Smooth muscle cell (in vitro differentiated cells): ENCODE data around the gene SCGN. TPM values are rescaled to one million over a fixed set of nuclear protein-coding genes. Genes with fewer than 3 reads are reported as not detected.

ENCODE experiments used
- DNase-seq: peaks from one replicate; lab custom pipeline; 2025; ENCODE audit not compliant: unreplicated experiment; lab: John Stamatoyannopoulos, UW
- H2AFZ ChIP-seq: fragments of 200-600 bp; sonication (generic); 2 replicates; pipeline ENCODE4 v1.6.0; 2016; ENCODE audit warnings: antibody characterized with exemption, low read depth, mild to moderate bottlenecking
- H3F3A ChIP-seq: fragments of 200-600 bp; sonication (generic); 2 replicates; pipeline ENCODE4 v1.6.0; 2017; ENCODE audit warnings: antibody characterized with exemption, low read depth
- H3K27ac ChIP-seq: fragments of 200-600 bp; sonication (generic); 2 replicates; pipeline ENCODE4 v1.5.1; 2016; ENCODE audit warnings: low read depth, mild to moderate bottlenecking
- H3K27me3 ChIP-seq: fragments of 200-600 bp; sonication (generic); 2 replicates; pipeline ENCODE4 v1.6.1; 2016; ENCODE audit warnings: low read depth, mild to moderate bottlenecking
- H3K36me3 ChIP-seq: fragments of 200-600 bp; sonication (generic); 2 replicates; pipeline ENCODE4 v1.5.1; 2016; ENCODE audit warnings: low read depth
- H3K4me1 ChIP-seq: fragments of 200-600 bp; sonication (generic); 2 replicates; pipeline ENCODE4 v1.5.1; 2016; ENCODE audit warnings: low read depth
- H3K4me2 ChIP-seq: fragments of 200-600 bp; sonication (generic); 2 replicates; pipeline ENCODE4 v1.6.0; 2016; ENCODE audit warnings: mild to moderate bottlenecking
- H3K4me3 ChIP-seq: fragments of 200-600 bp; sonication (generic); 2 replicates; pipeline ENCODE4 v1.5.1; 2016; ENCODE audit warnings: mild to moderate bottlenecking
- H3K79me2 ChIP-seq: fragments of 200-600 bp; sonication (generic); 2 replicates; pipeline ENCODE4 v1.6.0; 2016; ENCODE audit warnings: low read depth, mild to moderate bottlenecking
- H3K9ac ChIP-seq: fragments of 200-600 bp; sonication (generic); 2 replicates; pipeline ENCODE4 v1.6.0; 2016; ENCODE audit warnings: low read depth
- H3K9me3 ChIP-seq: fragments of 200-600 bp; sonication (generic); replicated peaks from 2 replicates; pipeline ENCODE4 v1.5.1; 2016; ENCODE audit warnings: low read depth
- H4K20me1 ChIP-seq: fragments of 200-600 bp; sonication (generic); 2 replicates; pipeline ENCODE4 v1.6.0; 2016; ENCODE audit warnings: low read depth
- CTCF ChIP-seq: fragments of 200-600 bp; sonication (generic); IDR thresholded peaks from 2 replicates; pipeline ENCODE4 v1.5.1; 2017; ENCODE audit warnings: borderline replicate concordance, mild to moderate bottlenecking, antibody characterized with exemption; ENCODE audit not compliant: insufficient read depth, poor library complexity, severe bottlenecking
- WGBS: methylation state at CpG from one replicate; pipeline ENCODE4 v1.1.7; 2016; ENCODE audit warnings: low lambda C conversion rate; 5-methylcytosine and 5-hydroxymethylcytosine counted together
- polyA plus RNA-seq: library from polyadenylated mRNA; unstranded; fragments of >200 nt; fragmentation: Nextera tagmentation; extraction: Ambion mirVana; gene quantifications from 2 replicates; pipeline ENCODE4 v1.2.1, GENCODE V29; 2016
- total RNA-seq: library from RNA; depleted of rRNA; stranded (reverse); fragments of >200 nt; gene quantifications from 2 replicates; pipeline ENCODE4 v1.2.3, GENCODE V29; 2014

SCGN gene
- total and polyA plus RNA-seq, 2 experiments from 2014 or later, result not detected

- Histone ChIP-seq H3K4me1 (no peaks in the 10 kb centered on the region), H2AFZ (no peak overlapping the region), H3K9ac (no peak overlapping the region), H3K9me3 (no peaks in the 10 kb centered on the region), H3K27me3 (no peaks in the 10 kb centered on the region), H3K27ac (no peak overlapping the region), H3K79me2 (no peaks in the 10 kb centered on the region), H4K20me1 (no peaks in the 10 kb centered on the region), H3K4me2 (no peak overlapping the region), H3F3A (no peaks in the 10 kb centered on the region), H3K36me3 (no peaks in the 10 kb centered on the region), H3K4me3 (no peak overlapping the region)
- DNase-seq, result no peak
- 93% methylated on average over 2 of the region's 2 CpGs for WGBS
- no peak for TF ChIP-seq CTCF
Observed at GRCh38 chr6:25620391-25620790, 31.6 kb upstream of the SCGN start.

- WGBS, result 93% methylated on average over 1 of the region's 1 CpG
- no peak for DNase-seq
- Histone ChIP-seq H2AFZ (no peak overlapping the region), H3K27me3 (no peaks in the 10 kb centered on the region), H3K36me3 (no peaks in the 10 kb centered on the region), H4K20me1 (no peaks in the 10 kb centered on the region), H3K4me2 (no peak overlapping the region), H3K79me2 (no peaks in the 10 kb centered on the region), H3K9ac (no peak overlapping the region), H3K9me3 (no peaks in the 10 kb centered on the region), H3K4me1 (no peaks in the 10 kb centered on the region), H3K4me3 (no peak overlapping the region), H3F3A (no peaks in the 10 kb centered on the region), H3K27ac (no peak overlapping the region)
- TF ChIP-seq CTCF, result no peak
Observed at GRCh38 chr6:25623065-25623464, 28.9 kb upstream of the SCGN start.

GRCh38 chr6:25623879-25624278, 28.1 kb upstream of the SCGN start:
- no peak overlapping the region for H3K27ac ChIP-seq
- 88% methylated on average over 1 of the region's 1 CpG for WGBS

More at GRCh38 chr6:25623879-25624278, 28.1 kb upstream of the SCGN start:
- Histone ChIP-seq H4K20me1 (no peaks in the 10 kb centered on the region), H2AFZ (no peak overlapping the region), H3K4me2 (no peak overlapping the region), H3K79me2 (no peaks in the 10 kb centered on the region), H3K4me3 (no peak overlapping the region), H3K4me1 (no peaks in the 10 kb centered on the region), H3K27me3 (no peaks in the 10 kb centered on the region), H3K9me3 (no peaks in the 10 kb centered on the region), H3K36me3 (no peaks in the 10 kb centered on the region), H3K9ac (no peak overlapping the region), H3F3A (no peaks in the 10 kb centered on the region)
- TF ChIP-seq CTCF, result no peak
- no peak for DNase-seq
